HEK293 (cell line): ENCODE results near the gene RTP5.

Experiments
- CTCF ChIA-PET: fragments of 350-600 bp; formaldehyde crosslinking; extraction: SDS; loops from one replicate; lab custom pipeline; 2021; ENCODE audit warnings: antibody characterized with exemption; lab: Yijun Ruan, JAX
- POLR2A ChIA-PET: fragments of 300-600 bp; formaldehyde crosslinking; extraction: SDS; loops from one replicate; lab custom pipeline; 2020; ENCODE audit warnings: antibody characterized with exemption, inconsistent platforms; lab: Yijun Ruan, JAX
- H3K27ac ChIP-seq: fragments of 200-500 bp; sonication (Bioruptor generic); 2 replicates; pipeline ENCODE4 v1.5.1; 2014; ENCODE audit warnings: low read depth, low read length, control low read depth, inconsistent platforms; ENCODE audit errors: extremely low read depth
- H3K36me3 ChIP-seq, 2 experiments: fragments of 200-500 bp in 1 of 2; sonication (Bioruptor generic) in 1 of 2; 1 replicate in 1 of 2; 2 replicates in 1 of 2; pipeline ENCODE4 v1.5.1; 2014 to 2017; ENCODE audit warnings: inconsistent platforms in 2 of 2, low read length in 2 of 2; ENCODE audit not compliant: control insufficient read depth in 2 of 2, insufficient read depth in 1 of 2
- H3K4me1 ChIP-seq: fragments of 200-500 bp; sonication (Bioruptor generic); 2 replicates; pipeline ENCODE4 v1.5.1; 2014; ENCODE audit warnings: mild to moderate bottlenecking, low read length, inconsistent platforms; ENCODE audit not compliant: control insufficient read depth, insufficient read depth
- H3K4me3 ChIP-seq: 2 replicates; pipeline ENCODE4 v1.5.1; 2011; ENCODE audit warnings: low read depth, mild to moderate bottlenecking, control low read depth, low read length, moderate library complexity
- H3K9me3 ChIP-seq: fragments of 200-500 bp; sonication (Bioruptor generic); 2 replicates; pipeline ENCODE4 v1.5.1; 2014; ENCODE audit warnings: low read depth, low read length, inconsistent platforms; ENCODE audit not compliant: control insufficient read depth, insufficient read depth
- BCL11A ChIP-seq: fragments of 450-650 bp; formaldehyde crosslinking; IDR thresholded peaks from 2 replicates; pipeline ENCODE4 v1.5.1; 2016; ENCODE audit warnings: low read depth, missing biosample characterization, missing genetic modification characterization
- BCL11B ChIP-seq: fragments of 450-650 bp; formaldehyde crosslinking; IDR thresholded peaks from 2 replicates; pipeline ENCODE4 v1.5.1; 2016; ENCODE audit warnings: low read depth, missing biosample characterization, missing genetic modification characterization
- OSR2 ChIP-seq: fragments of 450-650 bp; formaldehyde crosslinking; IDR thresholded peaks from 2 replicates; pipeline ENCODE4 v1.5.1; 2016; ENCODE audit warnings: missing biosample characterization, missing genetic modification characterization
- REPIN1 ChIP-seq: fragments of 450-650 bp; formaldehyde crosslinking; IDR thresholded peaks from 2 replicates; pipeline ENCODE4 v1.5.1; 2017; ENCODE audit warnings: missing biosample characterization, missing genetic modification characterization, low read depth
- TCF7L2 ChIP-seq: IDR thresholded peaks from 2 replicates; pipeline ENCODE4 v1.6.1; 2011; ENCODE audit warnings: low read depth, mild to moderate bottlenecking, inconsistent platforms, low read length, moderate library complexity, borderline replicate concordance
- YY2 ChIP-seq: fragments of 450-650 bp; formaldehyde crosslinking; IDR thresholded peaks from 2 replicates; pipeline ENCODE4 v1.5.1; 2016; ENCODE audit warnings: missing biosample characterization, missing genetic modification characterization
- ZBTB10 ChIP-seq: fragments of 450-650 bp; formaldehyde crosslinking; IDR thresholded peaks from 2 replicates; pipeline ENCODE4 v1.5.1; 2016; ENCODE audit warnings: missing biosample characterization, missing genetic modification characterization
- ZBTB48 ChIP-seq: fragments of 450-650 bp; formaldehyde crosslinking; IDR thresholded peaks from 2 replicates; pipeline ENCODE4 v1.5.1; 2016; ENCODE audit warnings: missing biosample characterization, missing genetic modification characterization
- ZBTB49 ChIP-seq: fragments of 450-650 bp; formaldehyde crosslinking; IDR thresholded peaks from 2 replicates; pipeline ENCODE4 v1.5.1; 2016; ENCODE audit warnings: missing biosample characterization, missing genetic modification characterization, low read depth
- ZFP3 ChIP-seq: fragments of 450-650 bp; formaldehyde crosslinking; IDR thresholded peaks from 2 replicates; pipeline ENCODE4 v1.5.1; 2016; ENCODE audit warnings: low read depth, missing biosample characterization, missing genetic modification characterization
- ZNF114 ChIP-seq: fragments of 450-650 bp; formaldehyde crosslinking; IDR thresholded peaks from 2 replicates; pipeline ENCODE4 v1.5.0; 2017; ENCODE audit warnings: missing biosample characterization, missing genetic modification characterization
- ZNF155 ChIP-seq: fragments of 450-650 bp; formaldehyde crosslinking; IDR thresholded peaks from 2 replicates; pipeline ENCODE4 v1.5.1; 2016; ENCODE audit warnings: missing biosample characterization, missing genetic modification characterization
- ZNF16 ChIP-seq: fragments of 450-650 bp; formaldehyde crosslinking; IDR thresholded peaks from 2 replicates; pipeline ENCODE4 v1.5.1; 2016; ENCODE audit warnings: low read depth, missing biosample characterization, missing genetic modification characterization
- ZNF341 ChIP-seq: fragments of 450-650 bp; formaldehyde crosslinking; IDR thresholded peaks from 2 replicates; pipeline ENCODE4; 2016; ENCODE audit warnings: low read depth, missing biosample characterization, missing genetic modification characterization
- ZNF549 ChIP-seq: fragments of 450-650 bp; IDR thresholded peaks from 2 replicates; pipeline ENCODE4 v1.5.1; 2018; ENCODE audit warnings: missing biosample characterization, missing genetic modification characterization, mild to moderate bottlenecking, inconsistent platforms, moderate library complexity
- ZNF580 ChIP-seq: fragments of 450-650 bp; formaldehyde crosslinking; IDR thresholded peaks from 2 replicates; pipeline ENCODE4 v1.5.1; 2016; ENCODE audit warnings: missing biosample characterization, missing genetic modification characterization
- ZNF624 ChIP-seq: fragments of 450-650 bp; formaldehyde crosslinking; IDR thresholded peaks from 2 replicates; pipeline ENCODE4 v1.5.1; 2017; ENCODE audit warnings: missing biosample characterization, missing genetic modification characterization
- ZNF776 ChIP-seq: fragments of 450-650 bp; formaldehyde crosslinking; IDR thresholded peaks from 2 replicates; pipeline ENCODE4 v1.5.0; 2017; ENCODE audit warnings: missing biosample characterization, missing genetic modification characterization, borderline replicate concordance
- TF ChIP-seq, protein P1 (sequence below): fragments of 450-650 bp; formaldehyde crosslinking; IDR thresholded peaks from 2 replicates; pipeline ENCODE4 v1.5.1; 2017; ENCODE audit warnings: missing biosample characterization, missing genetic modification characterization

Gene RTP5

GRCh38 chr2:241851325-241852115 lies 18.0 kb upstream of the RTP5 start:
- CTCF ChIA-PET, result no interaction called here
- Histone ChIP-seq H3K4me1 (no peaks in the 10 kb centered on the region), H3K9me3 (no peaks in the 10 kb centered on the region), H3K27ac (no peak overlapping the region), H3K36me3 (no peaks in the 10 kb centered on the region), H3K4me3 (no peak overlapping the region)
- no peak for TF ChIP-seq ZNF16 (tag by site-specific recombination)
- POLR2A ChIA-PET, result no interaction called here

GRCh38 chr2:241852116-241852980 lies 17.2 kb upstream of the RTP5 start:
- Histone ChIP-seq H3K27ac (no peak overlapping the region), H3K4me1 (no peaks in the 10 kb centered on the region), H3K9me3 (no peaks in the 10 kb centered on the region), H3K36me3 (no peaks in the 10 kb centered on the region), H3K4me3 (no peak overlapping the region)
- CTCF ChIA-PET, result no interaction called here
- TF ChIP-seq, protein P1, sequence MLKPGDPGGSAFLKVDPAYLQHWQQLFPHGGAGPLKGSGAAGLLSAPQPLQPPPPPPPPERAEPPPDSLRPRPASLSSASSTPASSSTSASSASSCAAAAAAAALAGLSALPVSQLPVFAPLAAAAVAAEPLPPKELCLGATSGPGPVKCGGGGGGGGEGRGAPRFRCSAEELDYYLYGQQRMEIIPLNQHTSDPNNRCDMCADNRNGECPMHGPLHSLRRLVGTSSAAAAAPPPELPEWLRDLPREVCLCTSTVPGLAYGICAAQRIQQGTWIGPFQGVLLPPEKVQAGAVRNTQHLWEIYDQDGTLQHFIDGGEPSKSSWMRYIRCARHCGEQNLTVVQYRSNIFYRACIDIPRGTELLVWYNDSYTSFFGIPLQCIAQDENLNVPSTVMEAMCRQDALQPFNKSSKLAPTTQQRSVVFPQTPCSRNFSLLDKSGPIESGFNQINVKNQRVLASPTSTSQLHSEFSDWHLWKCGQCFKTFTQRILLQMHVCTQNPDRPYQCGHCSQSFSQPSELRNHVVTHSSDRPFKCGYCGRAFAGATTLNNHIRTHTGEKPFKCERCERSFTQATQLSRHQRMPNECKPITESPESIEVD, result no peak
- TF ChIP-seq ZNF776 (tag by site-specific recombination) (no peak), BCL11A (tag by site-specific recombination) (0 out of 2 replicates have a peak, but pooled peaks have one; percentile 64), ZNF155 (no peak), ZNF549 (no peak), REPIN1 (tag by site-specific recombination) (no peak), TCF7L2 (no peak), ZNF114 (tag by site-specific recombination) (no peak), ZNF16 (tag by site-specific recombination) (no peak), ZNF341 (no peak), BCL11B (tag by site-specific recombination) (0 out of 2 replicates have a peak, but pooled peaks have one; percentile 62), ZFP3 (no peak), ZBTB48 (tag by site-specific recombination) (no peak), YY2 (no peak)
- POLR2A ChIA-PET, result no interaction called here

GRCh38 chr2:241852981-241853631 lies 16.4 kb upstream of the RTP5 start:
- Histone ChIP-seq H3K27ac (no peak overlapping the region), H3K9me3 (no peaks in the 10 kb centered on the region), H3K4me3 (no peak overlapping the region), H3K4me1 (no peaks in the 10 kb centered on the region), H3K36me3 (no peaks in the 10 kb centered on the region)
- POLR2A ChIA-PET, result interaction anchor here (1.1 kb wide), 1 partner anchor 9 kb away, joined by 4 read pairs; no protein-coding TSS in a partner anchor
- TF ChIP-seq ZNF624 (tag by site-specific recombination), result no peak
- TF ChIP-seq ZBTB49 (tag by site-specific recombination), result no peak
- TF ChIP-seq OSR2 (tag by site-specific recombination), result no peak
- TF ChIP-seq ZBTB10 (tag by site-specific recombination), result no peak
- no peak for TF ChIP-seq ZNF580 (tag by site-specific recombination)
- CTCF ChIA-PET, result interaction anchor here (0.6 kb wide), 1 partner anchor 1898 kb away, joined by 3 read pairs; no protein-coding TSS in a partner anchor
